ENCODE data around the gene UBAC1.
A peak's percentile ranks its signal among the peaks of the same experiment; 100 is the strongest.

The UBAC1 gene, protein sequence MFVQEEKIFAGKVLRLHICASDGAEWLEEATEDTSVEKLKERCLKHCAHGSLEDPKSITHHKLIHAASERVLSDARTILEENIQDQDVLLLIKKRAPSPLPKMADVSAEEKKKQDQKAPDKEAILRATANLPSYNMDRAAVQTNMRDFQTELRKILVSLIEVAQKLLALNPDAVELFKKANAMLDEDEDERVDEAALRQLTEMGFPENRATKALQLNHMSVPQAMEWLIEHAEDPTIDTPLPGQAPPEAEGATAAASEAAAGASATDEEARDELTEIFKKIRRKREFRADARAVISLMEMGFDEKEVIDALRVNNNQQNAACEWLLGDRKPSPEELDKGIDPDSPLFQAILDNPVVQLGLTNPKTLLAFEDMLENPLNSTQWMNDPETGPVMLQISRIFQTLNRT

GRCh38 chr9:135961277-135961715, at the start of gene UBAC1:
Gene UBAC1, minus strand, starts transcription at chr9:135961373. Its CDS starts 211 bp downstream, at chr9:135961162.
- no peaks in the 10 kb centered on the region for H3K4me1 ChIP-seq (ENCODE audit: control insufficient read depth, insufficient read depth, low read length)
- CTCF ChIA-PET = interaction anchor here (0.7 to 4.6 kb wide), 9 partner anchors 26 to 1755 kb away, joined by 3 to 21 read pairs (median 4); no protein-coding TSS in a partner anchor
- TF ChIP-seq ZNF174 (tag by site-specific recombination; IDR thresholded peaks at IDR 0.05) (no peak), GLIS2 (tag by site-specific recombination; IDR thresholded peaks at IDR 0.05) (peak; percentile 53), ZNF76 (tag by site-specific recombination; IDR thresholded peaks at IDR 0.05; ENCODE audit: borderline replicate concordance, low read depth) (peak; percentile 97), ZNF274 (IDR thresholded peaks at IDR 0.05; ENCODE audit: low read length) (no peak), ZNF274 (tag by site-specific recombination; IDR thresholded peaks at IDR 0.05; ENCODE audit: borderline replicate concordance) (no peak), ZNF518A (tag by site-specific recombination; conservative IDR thresholded peaks at IDR 0.05; ENCODE audit: low read depth) (0 out of 2 replicates have a peak, but pooled peaks have one; percentile 42), ZNF426 (tag by site-specific recombination; IDR thresholded peaks at IDR 0.05) (no peak), ZBTB21 (tag by site-specific recombination; IDR thresholded peaks at IDR 0.05) (peak; percentile 97), ZNF398 (tag by site-specific recombination; IDR thresholded peaks at IDR 0.05) (no peak), ZNF280D (tag by site-specific recombination; IDR thresholded peaks at IDR 0.05) (no peak), SP3 (tag by site-specific recombination; IDR thresholded peaks at IDR 0.05) (peak; percentile 54), ZBTB44 (tag by site-specific recombination; IDR thresholded peaks at IDR 0.05) (peak; percentile 68; the same call in 1 of the 2 replicates), ZEB2 (tag by site-specific recombination; IDR thresholded peaks at IDR 0.05) (peak; percentile 36; the same call in 1 of the 2 replicates), ZNF248 (tag by site-specific recombination; IDR thresholded peaks at IDR 0.05) (no peak), ZNF624 (tag by site-specific recombination; IDR thresholded peaks at IDR 0.05) (no peak)
- TF ChIP-seq, protein P1, sequence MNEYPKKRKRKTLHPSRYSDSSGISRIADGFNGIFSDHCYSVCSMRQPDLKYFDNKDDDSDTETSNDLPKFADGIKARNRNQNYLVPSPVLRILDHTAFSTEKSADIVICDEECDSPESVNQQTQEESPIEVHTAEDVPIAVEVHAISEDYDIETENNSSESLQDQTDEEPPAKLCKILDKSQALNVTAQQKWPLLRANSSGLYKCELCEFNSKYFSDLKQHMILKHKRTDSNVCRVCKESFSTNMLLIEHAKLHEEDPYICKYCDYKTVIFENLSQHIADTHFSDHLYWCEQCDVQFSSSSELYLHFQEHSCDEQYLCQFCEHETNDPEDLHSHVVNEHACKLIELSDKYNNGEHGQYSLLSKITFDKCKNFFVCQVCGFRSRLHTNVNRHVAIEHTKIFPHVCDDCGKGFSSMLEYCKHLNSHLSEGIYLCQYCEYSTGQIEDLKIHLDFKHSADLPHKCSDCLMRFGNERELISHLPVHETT (tag by site-specific recombination; IDR thresholded peaks at IDR 0.05) = peak; percentile 58; the same call in 1 of the 2 replicates
- TF ChIP-seq, protein P2, sequence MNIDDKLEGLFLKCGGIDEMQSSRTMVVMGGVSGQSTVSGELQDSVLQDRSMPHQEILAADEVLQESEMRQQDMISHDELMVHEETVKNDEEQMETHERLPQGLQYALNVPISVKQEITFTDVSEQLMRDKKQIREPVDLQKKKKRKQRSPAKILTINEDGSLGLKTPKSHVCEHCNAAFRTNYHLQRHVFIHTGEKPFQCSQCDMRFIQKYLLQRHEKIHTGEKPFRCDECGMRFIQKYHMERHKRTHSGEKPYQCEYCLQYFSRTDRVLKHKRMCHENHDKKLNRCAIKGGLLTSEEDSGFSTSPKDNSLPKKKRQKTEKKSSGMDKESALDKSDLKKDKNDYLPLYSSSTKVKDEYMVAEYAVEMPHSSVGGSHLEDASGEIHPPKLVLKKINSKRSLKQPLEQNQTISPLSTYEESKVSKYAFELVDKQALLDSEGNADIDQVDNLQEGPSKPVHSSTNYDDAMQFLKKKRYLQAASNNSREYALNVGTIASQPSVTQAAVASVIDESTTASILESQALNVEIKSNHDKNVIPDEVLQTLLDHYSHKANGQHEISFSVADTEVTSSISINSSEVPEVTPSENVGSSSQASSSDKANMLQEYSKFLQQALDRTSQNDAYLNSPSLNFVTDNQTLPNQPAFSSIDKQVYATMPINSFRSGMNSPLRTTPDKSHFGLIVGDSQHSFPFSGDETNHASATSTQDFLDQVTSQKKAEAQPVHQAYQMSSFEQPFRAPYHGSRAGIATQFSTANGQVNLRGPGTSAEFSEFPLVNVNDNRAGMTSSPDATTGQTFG (tag by site-specific recombination; IDR thresholded peaks at IDR 0.05; ENCODE audit: borderline replicate concordance) = no peak
- TF ChIP-seq, protein P3, sequence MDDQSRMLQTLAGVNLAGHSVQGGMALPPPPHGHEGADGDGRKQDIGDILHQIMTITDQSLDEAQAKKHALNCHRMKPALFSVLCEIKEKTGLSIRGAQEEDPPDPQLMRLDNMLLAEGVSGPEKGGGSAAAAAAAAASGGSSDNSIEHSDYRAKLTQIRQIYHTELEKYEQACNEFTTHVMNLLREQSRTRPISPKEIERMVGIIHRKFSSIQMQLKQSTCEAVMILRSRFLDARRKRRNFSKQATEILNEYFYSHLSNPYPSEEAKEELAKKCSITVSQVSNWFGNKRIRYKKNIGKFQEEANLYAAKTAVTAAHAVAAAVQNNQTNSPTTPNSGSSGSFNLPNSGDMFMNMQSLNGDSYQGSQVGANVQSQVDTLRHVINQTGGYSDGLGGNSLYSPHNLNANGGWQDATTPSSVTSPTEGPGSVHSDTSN (CRISPR knock-in tag; IDR thresholded peaks at IDR 0.05) = 0 out of 2 replicates have a peak, but pooled peaks have one; percentile 4

More at GRCh38 chr9:135961277-135961715, at the start of gene UBAC1:
- H3K4me3 ChIP-seq (ENCODE audit: low read depth, low read length) = peak within 1 kb of the TSS; percentile 86
- H3K27ac ChIP-seq (ENCODE audit: extremely low read depth, low read depth, low read length) = peak within 1 kb of the TSS; percentile 47; the same call in 1 of the 2 replicates
- POLR2A ChIA-PET = interaction anchor here (1.0 to 1.4 kb wide), 8 partner anchors 9 to 284 kb away, joined by 3 to 10 read pairs (median 4); partner anchors contain the start of genes CAMSAP1 and TMEM250
- H3K36me3 ChIP-seq (ENCODE audit: control insufficient read depth in 2 of 2, insufficient read depth in 1 of 2, low read length in 2 of 2) = peaks cover 0 to 8% of the 10 kb centered on the region in 2 experiments; a peak in 1 of 3 replicates
- no peaks in the 10 kb centered on the region for H3K9me3 ChIP-seq (ENCODE audit: control insufficient read depth, insufficient read depth, low read depth, low read length)
